Mesendoderm (in vitro differentiated cells): ENCODE results near the gene IFFO2.

ENCODE experiments used
- DNase-seq: peaks from one replicate; pipeline ENCODE4 v3.0.0; 2013
- H2AK5ac ChIP-seq: 2 replicates; pipeline ENCODE4 v1.6.1; 2013; ENCODE audit warnings: low read length, inconsistent platforms
- H2BK120ac ChIP-seq: 2 replicates; pipeline ENCODE4 v1.6.1; 2013; ENCODE audit warnings: low read depth, mild to moderate bottlenecking, low read length, moderate library complexity, mixed read lengths
- H2BK15ac ChIP-seq: replicated peaks from 2 replicates; pipeline ENCODE4 v1.6.1; 2013; ENCODE audit warnings: low read depth, mild to moderate bottlenecking, moderate library complexity
- H2BK5ac ChIP-seq: 2 replicates; pipeline ENCODE4 v1.6.1; 2013; ENCODE audit warnings: low read length, inconsistent platforms
- H3K18ac ChIP-seq: 2 replicates; pipeline ENCODE4 v1.6.1; 2013; ENCODE audit warnings: mild to moderate bottlenecking, low read length, mixed read lengths
- H3K23ac ChIP-seq: one replicate; pipeline ENCODE4 v1.6.1; 2013; ENCODE audit warnings: low read length
- H3K27ac ChIP-seq: 2 replicates; pipeline ENCODE4 v1.5.1; 2013; ENCODE audit warnings: low read depth, mild to moderate bottlenecking, inconsistent platforms, low read length, moderate library complexity
- H3K27me3 ChIP-seq: 2 replicates; pipeline ENCODE4 v1.6.1; 2013; ENCODE audit warnings: low read length, control low read depth, mild to moderate bottlenecking, inconsistent platforms; ENCODE audit not compliant: insufficient read depth, poor library complexity
- H3K36me3 ChIP-seq: 2 replicates; pipeline ENCODE4 v1.6.1; 2013; ENCODE audit warnings: low read length, inconsistent platforms; ENCODE audit not compliant: control insufficient read depth, insufficient read depth
- H3K4ac ChIP-seq: one replicate; pipeline ENCODE4 v1.6.1; 2013; ENCODE audit warnings: low read depth, mild to moderate bottlenecking, low read length, moderate library complexity
- H3K4me1 ChIP-seq: 2 replicates; pipeline ENCODE4 v1.6.1; 2013; ENCODE audit warnings: low read depth, low read length, inconsistent platforms; ENCODE audit not compliant: control insufficient read depth
- H3K4me2 ChIP-seq: 2 replicates; pipeline ENCODE4 v1.6.1; 2013; ENCODE audit warnings: low read length
- H3K4me3 ChIP-seq: 2 replicates; pipeline ENCODE4 v1.5.1; 2013; ENCODE audit warnings: mild to moderate bottlenecking, low read length
- H3K56ac ChIP-seq: one replicate; pipeline ENCODE4 v1.6.1; 2013; ENCODE audit warnings: low read length
- H3K79me1 ChIP-seq: 2 replicates; pipeline ENCODE4 v1.6.1; 2013; ENCODE audit warnings: low read length, inconsistent platforms
- H3K79me2 ChIP-seq: 2 replicates; pipeline ENCODE4 v1.6.1; 2013; ENCODE audit warnings: mild to moderate bottlenecking, low read length; ENCODE audit not compliant: control insufficient read depth, insufficient read depth
- H3K9ac ChIP-seq: 2 replicates; pipeline ENCODE4 v1.6.1; 2013; ENCODE audit warnings: low read length, inconsistent platforms
- H4K5ac ChIP-seq: one replicate; pipeline ENCODE4 v1.6.1; 2013; ENCODE audit warnings: low read length
- H4K8ac ChIP-seq: one replicate; pipeline ENCODE4 v1.6.1; 2013; ENCODE audit warnings: low read depth, mild to moderate bottlenecking, control low read depth, low read length, moderate library complexity
- WGBS: extraction: QIAGEN DNeasy Blood & Tissue Kit; methylation state at CpG from one replicate; pipeline ENCODE4 v1.1.7; 2013; ENCODE audit warnings: low lambda C conversion rate, missing lambda C conversion rate; ENCODE audit not compliant: insufficient coverage; ENCODE audit errors: extremely low coverage; 5-methylcytosine and 5-hydroxymethylcytosine counted together

The IFFO2 gene

DNA sequence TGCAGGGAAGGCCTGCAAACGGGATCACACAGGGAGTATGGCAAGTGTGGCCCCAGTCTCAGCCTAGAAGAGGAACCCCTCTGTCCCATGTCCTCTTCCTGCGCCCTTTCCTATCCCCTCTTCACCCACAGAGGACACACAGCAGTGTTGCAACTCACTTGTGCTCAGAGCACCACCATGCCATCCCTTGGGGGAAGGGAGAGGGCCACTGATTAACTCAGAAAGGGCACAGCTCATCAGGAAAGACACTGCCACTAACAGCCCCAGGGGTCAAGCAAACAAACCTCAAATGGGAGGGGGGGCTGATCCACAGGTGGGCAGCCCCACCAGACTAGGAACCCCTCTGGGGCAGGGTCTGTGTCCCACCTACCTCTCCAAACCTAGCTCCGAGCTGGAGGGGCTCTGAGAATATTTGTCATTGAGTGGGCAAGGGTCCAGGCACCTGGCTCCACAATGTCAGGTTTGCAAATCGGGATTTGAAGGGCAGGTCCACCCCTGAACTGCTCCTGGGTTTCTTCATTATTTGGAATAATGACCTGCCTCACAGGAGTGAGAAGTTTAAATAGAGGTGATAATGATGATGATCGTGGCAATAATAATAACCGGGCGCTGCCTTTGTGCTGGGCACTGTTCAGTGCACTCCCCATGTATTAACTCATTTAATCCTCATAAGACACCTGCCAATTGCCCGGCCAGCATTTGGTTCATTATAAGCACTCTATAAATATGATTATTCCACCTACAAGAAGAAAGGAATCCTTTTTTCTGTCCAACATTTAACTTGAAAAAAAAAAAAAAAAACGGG lies 55.1 kb downstream of the IFFO2 start:
- H2BK5ac ChIP-seq, result no peak overlapping the region
- H3K4me3 ChIP-seq, result no peak overlapping the region
- H3K4ac ChIP-seq, result no peak overlapping the region
- H3K23ac ChIP-seq, result no peak overlapping the region
- H3K27me3 ChIP-seq, result no peaks in the 10 kb centered on the region
- no peak overlapping the region for H2AK5ac ChIP-seq
- no peak overlapping the region for H3K9ac ChIP-seq
- H3K79me2 ChIP-seq, result no peaks in the 10 kb centered on the region
- H3K36me3 ChIP-seq, result no peaks in the 10 kb centered on the region
- no peak for DNase-seq
- no peak overlapping the region for H3K27ac ChIP-seq
- no peak overlapping the region for H3K18ac ChIP-seq
- no peak overlapping the region for H4K8ac ChIP-seq
- H3K56ac ChIP-seq, result no peak overlapping the region
- H3K79me1 ChIP-seq, result no peaks in the 10 kb centered on the region
- no peak overlapping the region for H3K4me2 ChIP-seq
- no CpG with 5 or more reads among the region's 9 CpGs for WGBS
- H2BK120ac ChIP-seq, result no peak overlapping the region
- no peak overlapping the region for H4K5ac ChIP-seq
- H2BK15ac ChIP-seq, result no peak overlapping the region
- H3K4me1 ChIP-seq, result peaks cover 4% of the 10 kb centered on the region

DNA sequence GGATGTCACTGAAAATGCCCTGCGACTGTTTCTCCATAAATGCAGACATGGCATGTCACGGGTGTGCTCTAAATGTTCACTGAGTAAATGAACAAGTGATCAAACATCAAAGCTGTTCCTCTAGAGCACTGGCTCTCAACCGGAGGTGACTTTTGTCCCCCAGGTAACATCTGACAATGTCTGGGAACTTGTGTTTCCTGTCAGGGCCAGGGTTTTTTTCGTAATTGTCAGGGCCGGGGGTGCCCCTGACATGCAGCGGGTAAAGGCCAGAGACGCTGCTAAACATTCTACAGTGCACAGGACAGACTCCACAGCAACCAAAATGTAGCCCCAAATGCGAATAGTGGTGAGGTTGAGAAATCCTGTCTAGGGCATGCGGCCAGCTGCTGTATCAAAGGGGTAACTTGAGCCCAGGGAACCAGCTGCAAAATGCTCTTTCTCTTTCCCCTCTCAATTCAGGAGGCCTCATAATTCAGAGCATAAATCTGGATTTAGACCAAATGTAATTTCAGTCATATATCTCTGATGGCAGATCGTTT lies 56.1 kb downstream of the IFFO2 start:
- Histone ChIP-seq H3K4ac (no peak overlapping the region), H3K79me1 (no peaks in the 10 kb centered on the region), H2BK5ac (no peak overlapping the region), H3K4me3 (no peak overlapping the region), H3K27ac (no peak overlapping the region), H2BK120ac (no peak overlapping the region), H3K18ac (no peak overlapping the region), H3K79me2 (no peaks in the 10 kb centered on the region), H3K4me1 (peaks cover 4% of the 10 kb centered on the region), H3K36me3 (no peaks in the 10 kb centered on the region), H3K9ac (no peak overlapping the region), H4K8ac (no peak overlapping the region), H2AK5ac (no peak overlapping the region), H2BK15ac (no peak overlapping the region), H4K5ac (no peak overlapping the region), H3K23ac (no peak overlapping the region), H3K27me3 (no peaks in the 10 kb centered on the region), H3K4me2 (no peak overlapping the region), H3K56ac (no peak overlapping the region)
- no CpG with 5 or more reads among the region's 10 CpGs for WGBS
- DNase-seq, result no peak

DNA sequence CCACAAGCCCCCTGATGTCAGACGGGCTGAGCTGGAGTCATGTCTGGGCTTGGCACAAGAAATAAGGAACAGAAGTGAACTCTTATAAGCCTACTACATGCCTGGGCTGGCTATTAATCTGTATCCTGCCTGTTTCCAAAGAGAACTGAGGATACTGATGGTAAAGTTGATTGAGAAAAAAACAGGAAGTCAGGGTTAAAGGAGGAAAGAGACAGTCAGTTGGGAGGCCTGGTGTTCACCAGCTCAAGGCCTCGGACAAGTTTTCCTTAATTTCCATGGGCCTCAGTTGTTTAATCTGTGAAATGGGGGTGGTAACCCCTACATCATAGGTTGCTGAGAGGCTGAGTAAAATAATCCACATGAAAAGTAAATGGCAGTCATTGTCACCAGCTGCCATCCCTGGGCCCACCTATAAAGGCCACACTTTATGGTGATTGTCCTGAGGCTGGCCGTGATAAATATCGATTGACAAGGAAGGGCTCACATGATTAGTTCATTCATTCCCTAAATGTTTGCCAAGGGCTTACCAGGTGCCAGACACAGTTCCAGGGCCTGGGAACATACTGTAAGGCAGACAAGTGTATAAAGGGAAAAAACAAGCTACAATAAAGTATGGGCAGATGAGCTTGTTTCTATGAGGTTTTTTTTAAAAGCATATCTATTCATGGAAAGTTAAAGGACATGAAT lies 57.0 kb downstream of the IFFO2 start:
- H3K27ac ChIP-seq, result no peak overlapping the region
- H2BK15ac ChIP-seq, result no peak overlapping the region
- no peak overlapping the region for H3K4ac ChIP-seq
- H2BK120ac ChIP-seq, result no peak overlapping the region
- H2BK5ac ChIP-seq, result no peak overlapping the region
- no peak overlapping the region for H3K23ac ChIP-seq
- no peaks in the 10 kb centered on the region for H3K79me2 ChIP-seq
- H3K27me3 ChIP-seq, result no peaks in the 10 kb centered on the region
- H3K4me2 ChIP-seq, result no peak overlapping the region
- H3K18ac ChIP-seq, result no peak overlapping the region
- H3K9ac ChIP-seq, result no peak overlapping the region
- H3K4me3 ChIP-seq, result no peak overlapping the region
- no CpG with 5 or more reads among the region's 4 CpGs for WGBS
- H3K56ac ChIP-seq, result no peak overlapping the region
- no peak overlapping the region for H4K5ac ChIP-seq
- H3K4me1 ChIP-seq, result peaks cover 4% of the 10 kb centered on the region
- no peaks in the 10 kb centered on the region for H3K79me1 ChIP-seq
- H2AK5ac ChIP-seq, result no peak overlapping the region
- H4K8ac ChIP-seq, result no peak overlapping the region
- DNase-seq, result no peak
- no peaks in the 10 kb centered on the region for H3K36me3 ChIP-seq

- H2BK15ac ChIP-seq, result no peak overlapping the region
- H3K4me3 ChIP-seq, result no peak overlapping the region
- WGBS, result no CpG with 5 or more reads among the region's 8 CpGs
- H2AK5ac ChIP-seq, result no peak overlapping the region
- H3K79me2 ChIP-seq, result no peaks in the 10 kb centered on the region
- no peak overlapping the region for H2BK5ac ChIP-seq
- H4K5ac ChIP-seq, result no peak overlapping the region
- H3K9ac ChIP-seq, result no peak overlapping the region
- H3K79me1 ChIP-seq, result no peaks in the 10 kb centered on the region
- no peak overlapping the region for H3K56ac ChIP-seq
- no peak overlapping the region for H3K4me2 ChIP-seq
- peaks cover 4% of the 10 kb centered on the region for H3K4me1 ChIP-seq
- no peaks in the 10 kb centered on the region for H3K36me3 ChIP-seq
- H2BK120ac ChIP-seq, result no peak overlapping the region
- H3K18ac ChIP-seq, result no peak overlapping the region
- no peak overlapping the region for H4K8ac ChIP-seq
- no peak for DNase-seq
- no peaks in the 10 kb centered on the region for H3K27me3 ChIP-seq
- no peak overlapping the region for H3K27ac ChIP-seq
- H3K4ac ChIP-seq, result no peak overlapping the region
- no peak overlapping the region for H3K23ac ChIP-seq
Observed at GRCh38 chr1:18898567-18898966, 57.9 kb downstream of the IFFO2 start.

DNA sequence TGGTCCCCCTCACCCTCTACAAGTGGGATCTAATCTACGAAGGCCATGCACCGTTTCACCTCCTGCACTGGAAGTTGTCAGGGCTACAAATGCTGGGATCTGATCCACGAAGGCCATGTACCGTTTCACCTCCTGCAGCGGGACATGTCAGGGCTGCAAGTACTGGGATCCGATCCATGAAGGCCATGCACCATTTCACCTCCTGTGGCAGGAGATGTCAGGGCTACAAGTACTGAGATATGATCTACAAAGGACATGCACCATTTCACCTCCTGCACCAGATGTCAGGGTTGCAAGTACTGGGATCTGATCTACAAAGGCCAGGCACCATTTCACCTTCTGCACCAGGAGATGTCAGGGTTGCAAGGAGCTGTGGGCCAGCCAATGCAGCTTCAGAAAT lies 61.2 kb downstream of the IFFO2 start:
- Histone ChIP-seq H2AK5ac (no peak overlapping the region), H3K27ac (no peak overlapping the region), H3K18ac (no peak overlapping the region), H2BK15ac (no peak overlapping the region), H3K23ac (no peak overlapping the region), H3K79me1 (no peaks in the 10 kb centered on the region), H3K56ac (no peak overlapping the region), H3K79me2 (no peaks in the 10 kb centered on the region), H3K27me3 (no peaks in the 10 kb centered on the region), H2BK5ac (no peak overlapping the region), H4K8ac (no peak overlapping the region), H3K4me2 (no peak overlapping the region), H3K4me3 (no peak overlapping the region), H2BK120ac (no peak overlapping the region), H3K9ac (no peak overlapping the region), H3K4ac (no peak overlapping the region), H4K5ac (no peak overlapping the region), H3K36me3 (no peaks in the 10 kb centered on the region), H3K4me1 (no peaks in the 10 kb centered on the region)
- no peak for DNase-seq
- no CpG with 5 or more reads among the region's 6 CpGs for WGBS
